GM12878 (cell line): ENCODE measurements around the gene PHLDB3. TPM values are rescaled to one million over a fixed set of nuclear protein-coding genes. Genes with fewer than 3 reads are reported as not detected.

Source experiments
- ATAC-seq: fragments of 200-7000 bp; cut with Tn5 transposase; 3 replicates; pipeline ENCODE4 v1.9.1; 2020; ENCODE audit warnings: mild to moderate bottlenecking, moderate library complexity
- BruUV-seq: library from RNA; stranded (reverse); fragments of 400-500 nt; replicated peaks from 2 replicates; lab custom pipeline; 2021; lab: Mats Ljungman, UMichigan
- CTCF ChIA-PET: fragments of 300-600 bp; sonication (Branson Sonifier 250); formaldehyde crosslinking; extraction: SDS; loops from one replicate; lab custom pipeline; 2021; ENCODE audit warnings: inconsistent platforms; lab: Yijun Ruan, JAX
- POLR2A ChIA-PET: fragments of 350-600 bp; formaldehyde crosslinking; extraction: SDS; loops from one replicate; lab custom pipeline; 2021; ENCODE audit warnings: inconsistent platforms; lab: Charles Lee
- RAD21 ChIA-PET: fragments of 300-600 bp; sonication (Branson Sonifier 250); formaldehyde crosslinking; loops from one replicate; lab custom pipeline; 2023; ENCODE audit warnings: antibody characterized with exemption; ENCODE audit not compliant: unreplicated experiment; lab: Charles Lee
- SMC1A ChIA-PET: fragments of 300-600 bp; sonication (Branson Sonifier 250); formaldehyde crosslinking; loops from one replicate; lab custom pipeline; 2023; ENCODE audit not compliant: unreplicated experiment, uncharacterized antibody; lab: Charles Lee
- DNase-seq: peaks from one replicate; pipeline ENCODE4 v3.0.0-alpha.2; 2011; ENCODE audit warnings: low read depth, low spot score
- FAIRE-seq: peaks from 3 replicates; lab custom pipeline; 2011; peaks lifted over from hg19 to GRCh38; lab: Jason Lieb, UNC
- H2AFZ ChIP-seq: 2 replicates; pipeline ENCODE4 v1.6.0; 2011; ENCODE audit warnings: low read depth, low read length, control low read depth; ENCODE audit not compliant: control insufficient read depth
- H3K27ac ChIP-seq: 2 replicates; pipeline ENCODE4 v1.5.1; 2011; ENCODE audit warnings: control low read depth; ENCODE audit not compliant: control insufficient read depth, insufficient read depth
- H3K27me3 ChIP-seq, 2 experiments: replicated peaks in 1 of 2; 2 replicates each; pipeline versions ENCODE4 v1.6.0 to v1.6.1; 2011; ENCODE audit warnings: low read length in 1 of 2; ENCODE audit not compliant: control insufficient read depth in 2 of 2, insufficient read depth in 2 of 2
- H3K36me3 ChIP-seq, 2 experiments: 2 replicates each; pipeline ENCODE4 v1.5.1; 2011; ENCODE audit warnings: low read length in 1 of 2; ENCODE audit not compliant: control insufficient read depth in 2 of 2, insufficient read depth in 2 of 2
- H3K4me1 ChIP-seq: 2 replicates; pipeline ENCODE4 v1.6.1; 2011; ENCODE audit warnings: mild to moderate bottlenecking, low read length, moderate library complexity, mixed read lengths; ENCODE audit not compliant: control insufficient read depth, insufficient read depth
- H3K4me2 ChIP-seq: 2 replicates; pipeline ENCODE4 v1.6.0; 2011; ENCODE audit warnings: control low read depth; ENCODE audit not compliant: control insufficient read depth, insufficient read depth
- H3K4me3 ChIP-seq: fragments of 200-600 bp; sonication (generic); 2 replicates; pipeline ENCODE4 v1.5.1; 2016
- H3K79me2 ChIP-seq: 2 replicates; pipeline ENCODE4 v1.6.0; 2011; ENCODE audit warnings: low read length; ENCODE audit not compliant: control insufficient read depth, insufficient read depth
- H3K9ac ChIP-seq: 2 replicates; pipeline ENCODE4 v1.8.0; 2011; ENCODE audit warnings: low read length, control low read depth, mixed read lengths; ENCODE audit not compliant: control insufficient read depth, insufficient read depth
- H3K9me3 ChIP-seq: replicated peaks from 3 replicates; pipeline ENCODE4 v1.5.1; 2011; ENCODE audit warnings: mild to moderate bottlenecking, low read length; ENCODE audit not compliant: control insufficient read depth, insufficient read depth
- H4K20me1 ChIP-seq: 2 replicates; pipeline ENCODE4 v1.6.0; 2011; ENCODE audit not compliant: control insufficient read depth, insufficient read depth
- ASH2L ChIP-seq: fragments of 300-600, 200-600 bp; sonication (generic); IDR thresholded peaks from 2 replicates; pipeline ENCODE4 v1.6.1; 2017; ENCODE audit warnings: low read depth, mild to moderate bottlenecking, borderline replicate concordance
- CBX5 ChIP-seq: sonication (generic); IDR thresholded peaks from 2 replicates; pipeline ENCODE4 v1.6.1; 2016; ENCODE audit warnings: low read depth, moderate library complexity, mild to moderate bottlenecking, inconsistent platforms
- CHD2 ChIP-seq: IDR thresholded peaks from 2 replicates; pipeline ENCODE4 v1.6.1; 2011; ENCODE audit warnings: low read depth, low read length, improper control_type of control experiment, borderline replicate concordance
- EGR1 ChIP-seq, 2 experiments: IDR thresholded peaks; 1 replicate in 1 of 2; 2 replicates in 1 of 2; pipeline ENCODE4 v1.6.1; 2011 to 2012; ENCODE audit warnings: low read depth in 2 of 2, low read length in 2 of 2, borderline replicate concordance in 1 of 2, mild to moderate bottlenecking in 1 of 2, moderate library complexity in 1 of 2
- HDAC6 ChIP-seq: fragments of 200-600 bp; sonication (generic); IDR thresholded peaks from one replicate; pipeline ENCODE4 v1.8.0; 2017; ENCODE audit warnings: antibody characterized with exemption; ENCODE audit not compliant: unreplicated experiment
- IKZF1 ChIP-seq: fragments of 450-650 bp; conservative IDR thresholded peaks from 2 replicates; pipeline ENCODE4 v1.6.1; 2017; ENCODE audit warnings: antibody characterized with exemption, mild to moderate bottlenecking
- IRF5 ChIP-seq: fragments of 450-650 bp; IDR thresholded peaks from 2 replicates; pipeline ENCODE4 v1.6.1; 2017; ENCODE audit warnings: borderline replicate concordance
- KAT2A ChIP-seq: conservative IDR thresholded peaks from 2 replicates; pipeline ENCODE4 v1.6.1; 2011; ENCODE audit warnings: low read depth, low read length; ENCODE audit not compliant: control insufficient read depth
- LARP7 ChIP-seq: fragments of 450-650 bp; IDR thresholded peaks from 2 replicates; pipeline ENCODE4 v1.6.1; 2017; ENCODE audit warnings: mild to moderate bottlenecking
- MYB ChIP-seq: fragments of 150-350 bp; IDR thresholded peaks from 2 replicates; pipeline ENCODE4 v1.6.1; 2014; ENCODE audit warnings: mild to moderate bottlenecking, low read depth, low read length, borderline replicate concordance
- NFYB ChIP-seq: IDR thresholded peaks from 2 replicates; pipeline ENCODE4 v1.6.1; 2011; ENCODE audit warnings: low read depth, mild to moderate bottlenecking, low read length, improper control_type of control experiment, moderate library complexity; ENCODE audit not compliant: insufficient read depth
- RFX5 ChIP-seq: IDR thresholded peaks from 2 replicates; pipeline ENCODE4 v1.6.1; 2011; ENCODE audit warnings: low read depth, low read length, improper control_type of control experiment
- SIX5 ChIP-seq: IDR thresholded peaks from 2 replicates; pipeline ENCODE4 v1.6.1; 2011; ENCODE audit warnings: mild to moderate bottlenecking, low read depth, low read length, moderate library complexity; ENCODE audit not compliant: severe bottlenecking
- SMARCA5 ChIP-seq: fragments of 450-650 bp; IDR thresholded peaks from 2 replicates; pipeline ENCODE4 v1.6.1; 2017; ENCODE audit warnings: mild to moderate bottlenecking
- ZNF687 ChIP-seq: fragments of 450-650 bp; IDR thresholded peaks from 2 replicates; pipeline ENCODE4 v1.6.1; 2017; ENCODE audit warnings: mild to moderate bottlenecking, moderate library complexity
- WGBS: methylation state at CpG from one replicate; pipeline ENCODE4 v1.1.6; 2016; ENCODE audit warnings: low lambda C conversion rate; ENCODE audit not compliant: insufficient replicate concordance, insufficient coverage; ENCODE audit errors: missing lambda C conversion rate; 5-methylcytosine and 5-hydroxymethylcytosine counted together
- in situ Hi-C: fragments of 300-500 bp; cut with MboI; formaldehyde crosslinking; loops from 9 replicates; pipeline ENCODE4 v1.14.3; 2018; ENCODE audit warnings: mixed read lengths
- intact Hi-C: fragments of 100-400 bp; cut with micrococcal nuclease; formaldehyde crosslinking; loops from one replicate; pipeline ENCODE4 v1.14.2; 2022; ENCODE audit not compliant: unreplicated experiment
- polyA plus RNA-seq, 11 experiments: library from polyadenylated mRNA; depleted of rRNA in 4 of 11; unstranded in 6 of 11; stranded (reverse) in 5 of 11; fragments of >200 nt; fragmentation: Nextera tagmentation in 4 of 11; fragmentation: Illumina TruSeq in 1 of 11; extraction: Ambion mirVana in 4 of 11; extraction: Trizol in 1 of 11; gene quantifications; 1 replicate in 1 of 11; 2 replicates in 10 of 11; pipeline versions ENCODE4 v1.2.1 to v1.2.3, GENCODE V29; 2011 to 2016; ENCODE audit warnings: inconsistent platforms in 2 of 11, missing spikeins in 2 of 11, low read depth in 1 of 11
- total RNA-seq, 4 experiments: library from RNA; depleted of rRNA in 3 of 4; stranded (reverse); fragments of >200 nt in 3 of 4; fragmentation: Illumina TruSeq in 1 of 4; extraction: Trizol in 1 of 4; gene quantifications; 2 replicates each; pipeline versions ENCODE4 v1.2.1 to v1.2.3, GENCODE V29; 2013 to 2021

The PHLDB3 gene
- total and polyA plus RNA-seq, 10 of the 15 experiments (the other 5 are each of a cell fraction or from before 2014, with no cell fraction given) = 0.13 to 13.0 (median 5.5) TPM

GRCh38 chr19:43533546-43534304 lies 29.2 kb upstream of the PHLDB3 start (continued):
- TF ChIP-seq ASH2L (0 out of 2 replicates have a peak, but pooled peaks have one; percentile 8), RFX5 (no peak), IKZF1 (peak; percentile 74), SMARCA5 (peak; percentile 77; the same call in 1 of the 2 replicates), NFYB (0 out of 2 replicates have a peak, but pooled peaks have one; percentile 35), EGR1 (IDR thresholded peaks at IDR 0.05; ENCODE audit: borderline replicate concordance in 1 of 2, low read depth in 2 of 2, low read length in 2 of 2) (0 out of 3 replicates have a peak, but pooled peaks of 1 of the 2 experiments have one; percentile 23), KAT2A (no peak), LARP7 (peak; percentile 31; the same call in 1 of the 2 replicates), CBX5 (no peak)

GRCh38 chr19:43532962-43533545 lies 28.5 kb upstream of the PHLDB3 start, which contains the start of gene ZNF575:
Gene ZNF575, plus strand, starts transcription at chr19:43533188. Its CDS starts 1,235 bp downstream, at chr19:43534423.
- in situ Hi-C loops = no loop called here
- no peak for TF ChIP-seq HDAC6
- 0 out of 2 replicates have a peak, but pooled peaks have one; percentile 63 for TF ChIP-seq CHD2
- peak; percentile 70 for TF ChIP-seq ZNF687
- TF ChIP-seq SIX5 = no peak
- TF ChIP-seq IRF5 = no peak
- TF ChIP-seq MYB = no peak

More at GRCh38 chr19:43532962-43533545, 28.5 kb upstream of the PHLDB3 start, which contains the start of gene ZNF575:
- Histone ChIP-seq H3K4me1 (peaks cover 8% of the 10 kb centered on the region; the same call in 1 of the 2 replicates), H3K9ac (peak within 1 kb of the TSS; percentile 56), H3K27me3 (no peaks in the 10 kb centered on the region), H3K36me3 (no peaks in the 10 kb centered on the region), H3K9me3 (no peaks in the 10 kb centered on the region), H3K4me2 (peak within 1 kb of the TSS; percentile 81), H2AFZ (peak within 1 kb of the TSS; percentile 92), H4K20me1 (no peaks in the 10 kb centered on the region), H3K27ac (peak within 1 kb of the TSS; percentile 37), H3K4me3 (peak within 1 kb of the TSS; percentile 74), H3K79me2 (no peaks in the 10 kb centered on the region)
- FAIRE-seq (peak; percentile 94), ATAC-seq (peak; percentile 88), DNase-seq (peak; percentile 91)
- WGBS = under 1% methylated on average over 47 of the region's 47 CpGs
- intact Hi-C loops = loop anchor here (2.0 kb wide), 1 partner anchor 64 kb away; the partner anchor contains the start of genes IRGQ and ZNF576
- CTCF ChIA-PET = interaction anchor here (0.8 to 3.9 kb wide), 9 partner anchors 8 to 135 kb away, joined by 3 to 26 read pairs (median 4); no protein-coding TSS in a partner anchor
- RAD21 ChIA-PET = interaction anchor here (0.7 to 2.4 kb wide), 9 partner anchors 8 to 135 kb away, joined by 3 to 18 read pairs (median 5); partner anchors contain the start of genes IRGQ and ZNF576
- POLR2A ChIA-PET = interaction anchor here (0.5 to 2.9 kb wide), 15 partner anchors 8 to 137 kb away, joined by 3 to 16 read pairs (median 4); partner anchors contain the start of genes IRGQ, PHLDB3, PINLYP and PLAUR
- SMC1A ChIA-PET = interaction anchor here (1.0 to 2.2 kb wide), 7 partner anchors 15 to 86 kb away, joined by 3 to 7 read pairs (median 5); partner anchors contain the start of genes IRGQ, XRCC1 and ZNF576
- no TSS peak for BruUV-seq
